ENCODE measurements around the gene ZFP64. TPM values are rescaled to one million over a fixed set of nuclear protein-coding genes. Genes with fewer than 3 reads are reported as not detected.

ZFP64 gene
- total and polyA plus RNA-seq, 9 donors, result 6.3 to 16.4 (median 9.8) TPM

GRCh38 chr20:52152921-52153320, 38.7 kb downstream of the ZFP64 start:
- intact Hi-C loops (cut with DNase I), result no loop called here
- Histone ChIP-seq H3K36me3 (no peaks in the 10 kb centered on the region), H3K27me3 (no peaks in the 10 kb centered on the region), H3K9me3 (no peaks in the 10 kb centered on the region), H3K4me1 (ENCODE audit: insufficient read depth) (no peaks in the 10 kb centered on the region), H3K4me3 (no peak overlapping the region), H3K27ac (no peak overlapping the region)
- no peak for TF ChIP-seq EP300 (IDR thresholded peaks at IDR 0.05)
- no peak for TF ChIP-seq POLR2A (IDR thresholded peaks at IDR 0.05)
- TF ChIP-seq CTCF (IDR thresholded peaks at IDR 0.05), result no peak
- DNase-seq, result no peak
- 93 to 95% (median 94%) methylated on average over 19 of the region's 19 CpGs for WGBS, 3 donors

GRCh38 chr20:52152416-52152815, 39.2 kb downstream of the ZFP64 start:
- no peak overlapping the region for H3K4me3 ChIP-seq
- 89 to 93% (median 93%) methylated on average over 20 to 26 of the region's 26 CpGs for WGBS, 3 donors
- intact Hi-C loops (cut with DNase I), result no loop called here
- H3K9me3 ChIP-seq, result no peaks in the 10 kb centered on the region
- no peak overlapping the region for H3K27ac ChIP-seq
- H3K4me1 ChIP-seq (ENCODE audit: insufficient read depth), result no peaks in the 10 kb centered on the region
- TF ChIP-seq EP300 (IDR thresholded peaks at IDR 0.05), result no peak
- TF ChIP-seq CTCF (IDR thresholded peaks at IDR 0.05), result no peak
- TF ChIP-seq POLR2A (IDR thresholded peaks at IDR 0.05), result no peak
- H3K36me3 ChIP-seq, result no peaks in the 10 kb centered on the region
- H3K27me3 ChIP-seq, result no peaks in the 10 kb centered on the region
- DNase-seq, result no peak

GRCh38 chr20:52150440-52151258, 40.9 kb downstream of the ZFP64 start:
- no peak overlapping the region for H3K27ac ChIP-seq
- H3K27me3 ChIP-seq, result no peaks in the 10 kb centered on the region
- intact Hi-C loops (cut with DNase I), result no loop called here
- H3K4me1 ChIP-seq (ENCODE audit: insufficient read depth), result no peaks in the 10 kb centered on the region
- TF ChIP-seq EP300 (IDR thresholded peaks at IDR 0.05) (no peak), CTCF (IDR thresholded peaks at IDR 0.05) (peak in 2 of 3 donors; percentile 32 to 49)
- H3K9me3 ChIP-seq, result no peaks in the 10 kb centered on the region
- H3K4me3 ChIP-seq, result no peak overlapping the region
- no peaks in the 10 kb centered on the region for H3K36me3 ChIP-seq
- 55 to 56% (median 56%) methylated on average over 2 of the region's 2 CpGs for WGBS, 3 donors
- DNase-seq, result no peak

GRCh38 chr20:52145587-52145986, 46.0 kb downstream of the ZFP64 start:
- Histone ChIP-seq H3K36me3 (no peaks in the 10 kb centered on the region), H3K4me3 (no peak overlapping the region), H3K4me1 (ENCODE audit: insufficient read depth) (no peaks in the 10 kb centered on the region), H3K27me3 (no peaks in the 10 kb centered on the region), H3K9me3 (no peaks in the 10 kb centered on the region), H3K27ac (no peak overlapping the region)
- no peak for TF ChIP-seq EP300 (IDR thresholded peaks at IDR 0.05)
- no peak for TF ChIP-seq CTCF (IDR thresholded peaks at IDR 0.05)
- no peak for TF ChIP-seq POLR2A (IDR thresholded peaks at IDR 0.05)
- DNase-seq, result no peak
- intact Hi-C loops (cut with DNase I), result no loop called here
